ENCODE results near the gene F12. TPM values are rescaled to one million over a fixed set of nuclear protein-coding genes. Genes with fewer than 3 reads are reported as not detected.

F12 gene
- total RNA-seq, 4 donors from 2014 or later = 2.6 to 20.1 (median 5.6) TPM

DNA sequence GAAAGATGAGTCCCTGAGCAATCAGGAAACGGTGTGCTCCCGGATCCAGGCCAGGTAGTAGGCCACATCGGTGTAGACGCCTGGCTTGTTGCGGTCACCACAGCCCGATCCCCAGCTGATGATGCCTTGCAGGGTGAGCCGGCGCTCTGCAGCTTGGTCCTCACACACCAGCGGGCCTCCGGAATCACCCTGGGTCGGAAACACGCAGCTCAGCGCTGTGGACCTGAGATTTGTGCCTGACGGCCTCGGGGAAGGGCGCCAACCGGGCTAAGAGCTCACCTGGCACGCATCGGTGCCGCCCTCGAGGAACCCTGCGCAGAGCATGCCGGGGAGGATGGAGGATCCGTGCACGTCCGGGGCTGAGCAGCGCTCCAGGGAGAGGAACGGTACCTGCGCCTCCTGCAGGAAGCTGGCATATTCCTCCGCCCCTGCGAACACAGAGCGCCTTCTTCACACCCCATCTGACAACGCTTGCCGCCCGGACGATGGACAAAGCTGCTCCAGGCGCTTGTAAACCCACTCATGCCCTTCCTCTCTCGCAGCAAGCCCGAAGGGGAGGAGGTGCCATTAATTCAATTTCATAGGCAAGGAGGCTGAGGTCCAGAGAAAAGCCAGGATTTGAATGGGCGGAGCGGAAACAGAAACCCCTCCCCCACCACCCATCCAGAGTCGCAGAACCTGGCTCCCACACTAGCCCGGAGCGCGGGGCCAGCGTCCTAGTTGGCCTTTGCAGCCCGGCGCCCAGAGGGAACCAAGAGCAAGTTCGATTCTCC, 6.9 kb downstream of the F12 start:
- in situ Hi-C loops (cut with MboI; ENCODE audit: low pct_ligation_motif_present in 1 of 4, low pct_unique_long_range_greater_than_20kb in 1 of 4, low sequenced_read_pairs in 3 of 4) (no loop called here), intact Hi-C loops (cut with DNase I; ENCODE audit: low total_unique reads) (loop anchor here (2.0 kb wide), 2 partner anchors 44 to 52 kb away; partner anchors contain the start of gene PRR7)
- Histone ChIP-seq H3K36me3 (no peaks in the 10 kb centered on the region), H3K4me1 (peaks cover 20 to 50% (median 42%) of the 10 kb centered on the region in 4 donors), H3K9me3 (no peaks in the 10 kb centered on the region), H3K27ac (peak overlapping the region; percentile 61 to 86 (median 74)), H3K27me3 (peaks cover 48% of the 10 kb centered on the region), H3K4me3 (peak overlapping the region in 3 of 4 donors; percentile 34 to 81 (median 60))
- WGBS, 2 donors (ENCODE audit: low coverage in 1 of 2) = 12% methylated on average over 44 of the region's 49 CpGs; no CpG with 5 or more reads in 1 of the 2 donors
- TF ChIP-seq POLR2A (IDR thresholded peaks at IDR 0.05) (no peak), EP300 (IDR thresholded peaks at IDR 0.05; ENCODE audit: low read depth) (no peak), POLR2AphosphoS5 (IDR thresholded peaks at IDR 0.05) (peak; percentile 11 to 56 (median 30))
- TF ChIP-seq, protein P1, sequence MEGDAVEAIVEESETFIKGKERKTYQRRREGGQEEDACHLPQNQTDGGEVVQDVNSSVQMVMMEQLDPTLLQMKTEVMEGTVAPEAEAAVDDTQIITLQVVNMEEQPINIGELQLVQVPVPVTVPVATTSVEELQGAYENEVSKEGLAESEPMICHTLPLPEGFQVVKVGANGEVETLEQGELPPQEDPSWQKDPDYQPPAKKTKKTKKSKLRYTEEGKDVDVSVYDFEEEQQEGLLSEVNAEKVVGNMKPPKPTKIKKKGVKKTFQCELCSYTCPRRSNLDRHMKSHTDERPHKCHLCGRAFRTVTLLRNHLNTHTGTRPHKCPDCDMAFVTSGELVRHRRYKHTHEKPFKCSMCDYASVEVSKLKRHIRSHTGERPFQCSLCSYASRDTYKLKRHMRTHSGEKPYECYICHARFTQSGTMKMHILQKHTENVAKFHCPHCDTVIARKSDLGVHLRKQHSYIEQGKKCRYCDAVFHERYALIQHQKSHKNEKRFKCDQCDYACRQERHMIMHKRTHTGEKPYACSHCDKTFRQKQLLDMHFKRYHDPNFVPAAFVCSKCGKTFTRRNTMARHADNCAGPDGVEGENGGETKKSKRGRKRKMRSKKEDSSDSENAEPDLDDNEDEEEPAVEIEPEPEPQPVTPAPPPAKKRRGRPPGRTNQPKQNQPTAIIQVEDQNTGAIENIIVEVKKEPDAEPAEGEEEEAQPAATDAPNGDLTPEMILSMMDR (IDR thresholded peaks at IDR 0.05) = peak; percentile 18 to 70 (median 41)
- DNase-seq = peak; percentile 86

DNA sequence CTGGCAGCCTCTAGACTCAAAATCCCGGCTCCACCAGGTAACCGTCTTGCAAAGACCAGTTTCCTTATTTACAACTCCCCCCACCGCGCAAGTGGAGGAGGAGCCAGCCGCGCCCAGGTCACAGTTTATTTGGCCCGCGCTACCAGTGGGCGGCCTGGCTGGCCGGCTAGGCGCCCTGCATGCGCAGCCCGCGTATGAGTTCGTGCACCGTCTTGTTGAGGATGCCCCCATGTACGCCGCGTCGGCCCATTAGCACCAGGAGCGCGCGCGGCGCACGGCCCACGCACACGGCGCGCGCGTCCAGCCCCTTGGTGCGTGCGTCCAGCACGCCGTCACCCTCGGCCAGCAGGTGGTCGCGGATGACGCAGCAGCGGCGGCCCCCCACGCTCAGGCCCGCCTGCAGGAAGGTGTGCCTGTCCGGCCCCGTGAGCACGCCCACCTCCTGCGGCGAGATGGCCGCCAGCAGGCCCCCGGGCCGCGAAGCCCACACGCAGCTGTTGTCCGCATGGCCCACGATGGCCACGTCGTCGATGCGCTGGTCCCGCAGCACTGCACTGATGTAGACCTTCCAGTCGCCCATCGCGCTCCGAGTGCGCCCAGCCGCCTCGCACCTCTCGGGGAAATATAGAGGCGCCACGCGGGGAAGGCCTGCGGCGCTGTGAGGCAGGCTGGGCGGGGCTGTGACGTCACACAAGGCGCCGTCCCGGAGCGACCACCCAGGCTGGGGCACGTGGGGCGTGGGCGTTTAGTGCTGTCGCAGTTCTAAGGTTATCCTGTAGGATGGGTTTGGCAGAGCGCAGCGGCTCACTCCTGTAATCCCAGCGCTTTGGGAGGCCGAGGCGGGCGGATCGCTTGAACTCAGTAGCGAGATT, 9.1 kb downstream of the F12 start, which contains the start of gene PFN3:
PFN3 (minus strand) TSS at position 665 of the 872 bp plus-strand sequence; CDS start at position 580, 85 bp downstream.
- Histone ChIP-seq H3K9me3 (no peaks in the 10 kb centered on the region), H3K27ac (peak within 1 kb of the TSS in 3 of 4 donors; percentile 21 to 55 (median 40)), H3K4me1 (peaks cover 20 to 45% (median 42%) of the 10 kb centered on the region in 4 donors), H3K27me3 (peaks cover 48% of the 10 kb centered on the region), H3K4me3 (no peak within 1 kb of the TSS), H3K36me3 (no peaks in the 10 kb centered on the region)
- intact Hi-C loops (cut with DNase I; ENCODE audit: low total_unique reads) = no loop called here
- peak; percentile 78 for DNase-seq
- 49% methylated on average over 72 of the region's 92 CpGs; no CpG with 5 or more reads in 1 of the 2 donors for WGBS, 2 donors (ENCODE audit: low coverage in 1 of 2)
- in situ Hi-C loops (cut with MboI; ENCODE audit: low pct_ligation_motif_present in 1 of 4, low pct_unique_long_range_greater_than_20kb in 1 of 4, low sequenced_read_pairs in 3 of 4) = loop anchor here in 3 of 4 donors (10.0 to 25.0 kb wide), 3 partner anchors 45 to 112 kb away; partner anchors contain the start of genes DOK3 (in 2 of the 3), DDX41 (in 1 of the 3) and PRR7 (in 1 of the 3)
- no peak for TF ChIP-seq POLR2A (IDR thresholded peaks at IDR 0.05)
- TF ChIP-seq POLR2AphosphoS5 (IDR thresholded peaks at IDR 0.05) = no peak
- no peak for TF ChIP-seq EP300 (IDR thresholded peaks at IDR 0.05; ENCODE audit: low read depth)
- TF ChIP-seq, protein P1 (IDR thresholded peaks at IDR 0.05) = no peak

DNA sequence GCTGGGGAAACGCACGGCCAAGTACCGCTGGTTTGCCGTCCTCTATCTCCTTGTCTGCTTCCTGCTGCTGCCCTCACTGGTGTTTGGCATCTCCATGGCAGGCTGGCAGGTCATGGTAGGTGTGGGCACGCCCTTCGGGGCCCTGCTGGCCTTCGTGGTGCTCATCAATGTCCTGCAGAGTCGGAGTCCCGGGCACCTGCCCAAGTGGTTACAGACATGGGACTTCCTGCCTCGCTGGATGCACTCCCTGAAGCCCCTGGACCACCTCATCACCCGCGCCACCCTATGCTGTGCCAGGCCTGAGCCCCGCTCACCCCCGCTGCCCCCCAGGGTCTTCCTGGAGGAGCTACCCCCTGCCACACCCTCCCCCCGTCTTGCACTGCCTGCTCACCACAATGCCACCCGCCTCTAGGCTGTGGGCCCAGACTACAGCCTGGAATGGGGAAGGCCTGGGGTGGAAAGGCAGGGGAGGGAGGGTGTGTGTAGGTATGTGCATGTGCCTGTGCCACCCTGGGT, 11.4 kb downstream of the F12 start:
- Histone ChIP-seq H3K27me3 (peaks cover 38% of the 10 kb centered on the region), H3K4me1 (peaks cover 5 to 22% (median 22%) of the 10 kb centered on the region in 4 donors), H3K36me3 (no peaks in the 10 kb centered on the region), H3K27ac (no peak overlapping the region), H3K4me3 (no peak overlapping the region), H3K9me3 (no peaks in the 10 kb centered on the region)
- WGBS, 2 donors (ENCODE audit: low coverage in 1 of 2) = 80 to 85% methylated on average over 1 to 16 of the region's 16 CpGs
- TF ChIP-seq EP300 (IDR thresholded peaks at IDR 0.05; ENCODE audit: low read depth) (no peak), POLR2AphosphoS5 (IDR thresholded peaks at IDR 0.05) (no peak), POLR2A (IDR thresholded peaks at IDR 0.05) (no peak)
- TF ChIP-seq, protein P1 (IDR thresholded peaks at IDR 0.05) = no peak
- intact Hi-C loops (cut with DNase I; ENCODE audit: low total_unique reads) = no loop called here
- no peak for DNase-seq
- in situ Hi-C loops (cut with MboI; ENCODE audit: low pct_ligation_motif_present in 1 of 4, low pct_unique_long_range_greater_than_20kb in 1 of 4, low sequenced_read_pairs in 3 of 4) = loop anchor here in 3 of 4 donors (10.0 to 25.0 kb wide), 3 partner anchors 47 to 114 kb away; partner anchors contain the start of genes DOK3 (in 2 of the 3), DDX41 (in 1 of the 3) and PRR7 (in 1 of the 3)

All from transverse colon (tissue), 4 donors.